GM19351 (cell line): ENCODE data around the gene TAGAP.

Experiments used
- ATAC-seq: cut with Tn5 transposase; IDR thresholded peaks from one replicate; pipeline ENCODE4 v1.9.1; 2021; ENCODE audit warnings: mild to moderate bottlenecking, moderate library complexity; ENCODE audit not compliant: unreplicated experiment

Gene TAGAP

GRCh38 chr6:159044899-159045727 is at the start of gene TAGAP:
TSS of gene TAGAP (minus strand) at chr6:159044991. CDS start at chr6:159044146, 845 bp downstream.
- peak; percentile 91 for ATAC-seq

DNA sequence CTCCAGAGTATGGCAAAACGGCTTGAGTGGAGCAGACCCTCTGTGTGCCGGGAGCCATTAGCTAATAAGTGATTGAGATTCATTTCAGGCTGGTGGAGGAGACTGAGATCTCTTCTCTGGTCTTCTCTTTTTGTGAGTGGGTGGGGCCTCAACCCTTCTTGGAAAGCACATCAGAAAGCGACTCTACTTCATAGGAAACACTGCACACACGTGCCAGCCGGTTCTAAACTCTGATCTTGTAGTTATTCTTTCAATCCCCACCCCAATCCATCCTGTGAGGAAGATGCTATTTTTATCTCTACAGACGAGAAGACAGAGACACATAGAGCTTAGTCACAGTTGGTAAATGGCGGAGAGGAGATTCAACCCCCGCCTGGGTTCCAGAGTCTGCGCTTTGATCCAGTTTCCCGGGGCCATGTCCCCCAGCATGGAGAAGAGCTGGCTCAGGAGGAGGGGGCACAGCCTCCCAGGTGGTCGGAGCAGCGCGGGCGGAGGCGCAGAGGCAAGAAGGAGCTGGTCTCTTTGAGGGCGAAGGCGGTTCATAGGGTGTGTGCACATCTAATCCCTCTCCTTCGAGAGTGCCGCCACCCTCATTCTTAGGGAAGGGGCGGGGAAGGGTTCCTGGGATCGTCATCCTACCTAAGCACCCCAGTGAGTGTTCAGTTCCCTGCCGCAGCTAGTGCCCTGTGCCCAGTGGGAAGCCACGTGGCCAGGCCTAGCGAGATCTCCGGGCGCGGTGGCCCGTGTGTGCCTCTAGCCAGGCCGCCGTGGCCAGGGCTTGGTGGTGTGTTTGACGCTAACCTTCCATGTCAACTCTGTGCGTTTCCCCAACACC is 49.0 kb upstream of the TAGAP start:
- ATAC-seq = no peak

DNA sequence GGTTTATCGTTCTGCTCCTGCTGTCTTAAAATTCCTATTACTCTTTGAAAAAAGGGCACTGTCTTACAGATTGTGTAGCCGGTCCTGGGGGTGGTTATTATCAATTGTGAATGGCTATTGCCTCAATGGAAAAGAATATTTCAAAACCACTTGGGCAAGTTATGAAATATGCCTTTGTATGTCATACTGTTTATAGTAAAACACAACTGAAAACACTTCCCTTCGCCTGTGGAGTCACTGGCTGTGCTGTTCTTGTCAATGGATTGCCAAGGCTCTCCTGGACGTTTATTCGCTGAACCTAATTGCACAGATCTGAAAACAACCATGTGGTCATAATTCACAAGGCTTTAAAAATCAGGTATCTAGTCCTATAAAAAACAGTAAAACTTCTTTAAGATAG is 47.8 kb upstream of the TAGAP start:
- no peak for ATAC-seq

- ATAC-seq = no peak
Observed at GRCh38 chr6:159090530-159091480, 46.0 kb upstream of the TAGAP start.

DNA sequence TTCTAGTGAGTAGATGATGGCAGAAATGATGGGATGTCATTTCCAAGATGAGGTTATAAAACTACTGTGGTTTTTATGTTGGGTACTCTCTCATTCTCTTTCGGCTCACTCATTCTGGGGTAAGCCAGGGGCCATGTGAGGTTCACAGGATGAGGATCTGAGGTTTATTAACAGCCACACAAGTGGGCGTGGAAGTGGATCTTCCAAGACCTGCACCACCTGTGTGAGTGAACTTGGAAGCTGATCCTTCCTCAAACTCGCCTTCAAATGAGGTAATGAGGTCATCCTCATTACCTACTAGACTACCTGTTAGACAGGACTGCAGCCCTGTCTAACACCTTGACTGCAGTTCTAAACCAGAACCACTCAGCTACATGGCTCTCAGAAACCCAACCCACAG is 45.1 kb upstream of the TAGAP start:
- no peak for ATAC-seq

DNA sequence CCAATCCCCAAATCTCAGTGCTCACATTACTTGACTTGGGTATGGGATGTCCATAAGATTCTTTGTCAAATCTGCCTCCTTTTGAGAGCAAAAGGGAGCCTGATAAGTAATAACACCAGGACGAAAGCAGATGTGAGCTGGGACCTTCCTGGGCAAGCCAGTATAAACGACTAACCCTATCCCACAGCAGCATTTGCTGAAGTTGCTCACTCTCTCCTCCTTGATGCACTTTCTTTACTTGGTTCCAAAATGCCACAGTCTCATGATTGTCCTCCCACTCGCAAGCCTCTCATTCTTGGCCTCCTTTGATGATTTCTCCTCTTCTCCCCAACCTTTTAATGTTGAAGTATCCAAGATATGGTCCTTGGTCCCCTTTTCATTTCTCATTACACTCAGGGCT is 44.7 kb upstream of the TAGAP start:
- no peak for ATAC-seq

GRCh38 chr6:159086033-159086618 is 41.3 kb upstream of the TAGAP start:
- ATAC-seq = no peak

DNA sequence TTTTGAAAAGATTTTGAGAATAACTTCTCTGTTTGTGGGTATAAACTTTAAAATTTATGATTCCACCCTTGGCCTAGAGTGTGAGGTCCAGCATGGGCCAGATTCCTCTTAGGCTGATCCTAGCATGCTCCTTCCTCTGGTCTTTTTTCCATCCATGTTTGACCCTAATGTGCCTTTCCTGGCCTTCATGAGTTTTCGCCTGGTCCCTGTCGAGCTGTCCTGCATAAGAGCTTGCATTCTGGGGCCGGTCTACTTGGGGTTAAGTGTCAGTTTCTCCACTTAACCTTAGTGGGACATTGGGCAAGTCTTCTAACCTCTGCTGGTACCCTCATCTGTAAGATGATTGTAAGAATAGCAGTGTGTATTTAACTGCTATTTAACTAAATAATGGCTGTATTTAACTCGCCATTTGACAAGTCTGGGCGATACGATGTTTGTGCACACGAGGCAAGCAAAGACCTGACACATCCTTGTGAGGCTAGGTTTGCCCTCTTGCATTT is 40.7 kb upstream of the TAGAP start:
- ATAC-seq = no peak

DNA sequence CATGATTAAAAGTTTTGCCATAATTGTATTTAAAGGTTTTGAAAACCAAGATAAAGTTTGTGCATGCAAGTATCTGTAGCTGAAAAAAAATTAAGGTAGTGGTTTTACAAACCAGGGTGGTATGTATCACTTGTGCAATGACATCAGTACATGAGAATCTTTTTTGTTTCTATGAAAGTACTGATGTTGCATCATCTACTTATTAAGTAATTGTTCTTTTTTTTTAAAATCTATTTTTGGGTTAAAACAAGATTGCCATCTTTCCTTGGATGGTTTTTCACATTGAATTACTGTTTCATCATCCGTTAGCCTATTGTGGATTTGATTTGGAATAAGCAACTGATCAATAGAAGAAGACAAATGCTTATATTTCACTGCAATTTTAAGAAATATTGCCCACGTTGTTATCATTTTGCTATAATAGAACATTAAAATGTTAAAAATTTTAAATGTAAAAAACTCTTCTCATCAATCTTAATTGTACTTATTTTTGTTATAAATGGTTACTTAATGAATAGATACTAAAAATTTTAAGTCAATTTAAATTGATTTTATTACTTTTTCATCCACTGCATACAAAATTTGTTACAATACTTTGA is 39.8 kb upstream of the TAGAP start:
- ATAC-seq = no peak

GRCh38 chr6:159083146-159083545 is 38.4 kb upstream of the TAGAP start:
- no peak for ATAC-seq

- ATAC-seq = no peak
Observed at GRCh38 chr6:159082039-159082815, 37.4 kb upstream of the TAGAP start.

- ATAC-seq = peak; percentile 71
Observed at GRCh38 chr6:159080217-159080976, 35.6 kb upstream of the TAGAP start.

DNA sequence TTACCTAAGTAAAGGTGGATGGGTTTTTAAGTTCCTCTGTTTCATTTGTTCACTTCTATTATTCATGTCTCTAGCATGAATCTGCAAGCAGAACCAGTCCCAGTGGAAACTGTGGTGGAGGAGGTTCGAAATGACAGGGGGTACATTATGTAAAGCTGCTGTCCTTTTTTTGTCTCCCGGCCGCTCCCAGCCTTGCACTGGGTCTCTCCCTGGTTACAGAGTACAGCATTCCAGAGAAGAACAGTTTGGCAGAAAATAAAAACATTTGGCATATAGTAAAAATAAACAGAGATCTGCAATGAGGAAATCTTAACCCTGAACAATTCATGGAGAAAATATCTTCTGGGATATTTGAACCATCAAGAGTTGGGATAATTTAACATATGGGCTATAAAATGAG is 34.6 kb upstream of the TAGAP start:
- ATAC-seq = no peak

- no peak for ATAC-seq
Observed at GRCh38 chr6:159077123-159077522, 32.3 kb upstream of the TAGAP start.

- no peak for ATAC-seq
Observed at GRCh38 chr6:159075506-159076228, 30.9 kb upstream of the TAGAP start.

- ATAC-seq = no peak
Observed at GRCh38 chr6:159074876-159075275, 30.1 kb upstream of the TAGAP start.

- ATAC-seq = no peak
Observed at GRCh38 chr6:159074120-159074684, 29.4 kb upstream of the TAGAP start.
